ENCODE measurements around the gene PHKG2.

Gene PHKG2

GRCh38 chr16:30755955-30756780 is 7.9 kb downstream of the PHKG2 start:
- TF ChIP-seq EZH2phosphoT487 (IDR thresholded peaks at IDR 0.05; ENCODE audit: borderline replicate concordance) (no peak), CTCF (conservative IDR thresholded peaks at IDR 0.05; ENCODE audit: low read length) (no peak)
- peaks cover 4% of the 10 kb centered on the region; the same call in 1 of the 2 replicates for H3K79me2 ChIP-seq (ENCODE audit: insufficient read depth, low read length)
- H3K4me3 ChIP-seq (ENCODE audit: low read length, poor library complexity, severe bottlenecking) = no peak overlapping the region
- peaks cover 23% of the 10 kb centered on the region; the same call in 1 of the 2 replicates for H3K36me3 ChIP-seq (ENCODE audit: insufficient read depth, low read length)
- no peak overlapping the region for H3K9ac ChIP-seq (ENCODE audit: low read depth, low read length, poor library complexity, severe bottlenecking)
- H3K27me3 ChIP-seq (ENCODE audit: insufficient read depth, low read length, poor library complexity, severe bottlenecking) = no peaks in the 10 kb centered on the region
- H3K4me1 ChIP-seq (ENCODE audit: insufficient read depth, low read length, poor library complexity, severe bottlenecking) = peaks cover 6% of the 10 kb centered on the region
- no peak overlapping the region for H3K4me2 ChIP-seq (ENCODE audit: low read depth, low read length, poor library complexity, severe bottlenecking)
- H4K20me1 ChIP-seq (ENCODE audit: insufficient read depth, low read length, poor library complexity, severe bottlenecking) = no peaks in the 10 kb centered on the region
- no peaks in the 10 kb centered on the region for H3K9me3 ChIP-seq (ENCODE audit: insufficient read depth, low read depth, low read length)
- H3F3A ChIP-seq (ENCODE audit: low read depth) = no peaks in the 10 kb centered on the region
- no peaks in the 10 kb centered on the region for H3K9me2 ChIP-seq (replicated peaks; ENCODE audit: low read depth, low read length)
- no peak overlapping the region for H2AFZ ChIP-seq (ENCODE audit: low read length)

- H3F3A ChIP-seq (ENCODE audit: low read depth) = no peaks in the 10 kb centered on the region
- H3K36me3 ChIP-seq (ENCODE audit: insufficient read depth, low read length) = peaks cover 19% of the 10 kb centered on the region; the same call in 1 of the 2 replicates
- no peak overlapping the region for H3K4me2 ChIP-seq (ENCODE audit: low read depth, low read length, poor library complexity, severe bottlenecking)
- H3K4me3 ChIP-seq (ENCODE audit: low read length, poor library complexity, severe bottlenecking) = no peak overlapping the region
- no peak overlapping the region for H3K9ac ChIP-seq (ENCODE audit: low read depth, low read length, poor library complexity, severe bottlenecking)
- no peak overlapping the region for H2AFZ ChIP-seq (ENCODE audit: low read length)
- TF ChIP-seq CTCF (conservative IDR thresholded peaks at IDR 0.05; ENCODE audit: low read length) (no peak), EZH2phosphoT487 (IDR thresholded peaks at IDR 0.05; ENCODE audit: borderline replicate concordance) (no peak)
- peaks cover 6% of the 10 kb centered on the region for H3K4me1 ChIP-seq (ENCODE audit: insufficient read depth, low read length, poor library complexity, severe bottlenecking)
- no peaks in the 10 kb centered on the region for H3K9me3 ChIP-seq (ENCODE audit: insufficient read depth, low read depth, low read length)
- H4K20me1 ChIP-seq (ENCODE audit: insufficient read depth, low read length, poor library complexity, severe bottlenecking) = no peaks in the 10 kb centered on the region
- no peaks in the 10 kb centered on the region for H3K79me2 ChIP-seq (ENCODE audit: insufficient read depth, low read length)
- H3K9me2 ChIP-seq (replicated peaks; ENCODE audit: low read depth, low read length) = no peaks in the 10 kb centered on the region
- H3K27me3 ChIP-seq (ENCODE audit: insufficient read depth, low read length, poor library complexity, severe bottlenecking) = no peaks in the 10 kb centered on the region
Observed at GRCh38 chr16:30756781-30757100, 8.5 kb downstream of the PHKG2 start.

GRCh38 chr16:30757316-30757715 is 9.1 kb downstream of the PHKG2 start:
- Histone ChIP-seq H3F3A (ENCODE audit: low read depth) (no peaks in the 10 kb centered on the region), H3K9me3 (ENCODE audit: insufficient read depth, low read depth, low read length) (no peaks in the 10 kb centered on the region), H4K20me1 (ENCODE audit: insufficient read depth, low read length, poor library complexity, severe bottlenecking) (no peaks in the 10 kb centered on the region), H3K4me3 (ENCODE audit: low read length, poor library complexity, severe bottlenecking) (no peak overlapping the region), H3K9me2 (replicated peaks; ENCODE audit: low read depth, low read length) (no peaks in the 10 kb centered on the region), H3K4me1 (ENCODE audit: insufficient read depth, low read length, poor library complexity, severe bottlenecking) (peaks cover 6% of the 10 kb centered on the region), H3K36me3 (ENCODE audit: insufficient read depth, low read length) (peaks cover 19% of the 10 kb centered on the region; the same call in 1 of the 2 replicates), H3K9ac (ENCODE audit: low read depth, low read length, poor library complexity, severe bottlenecking) (no peak overlapping the region), H2AFZ (ENCODE audit: low read length) (no peak overlapping the region), H3K79me2 (ENCODE audit: insufficient read depth, low read length) (peaks cover 2% of the 10 kb centered on the region; the same call in 1 of the 2 replicates), H3K27me3 (ENCODE audit: insufficient read depth, low read length, poor library complexity, severe bottlenecking) (no peaks in the 10 kb centered on the region), H3K4me2 (ENCODE audit: low read depth, low read length, poor library complexity, severe bottlenecking) (no peak overlapping the region)
- TF ChIP-seq EZH2phosphoT487 (IDR thresholded peaks at IDR 0.05; ENCODE audit: borderline replicate concordance) (no peak), CTCF (conservative IDR thresholded peaks at IDR 0.05; ENCODE audit: low read length) (no peak)
